RWPE1 (cell line): Measurements from ENCODE around the gene CLASP1.

Source experiments
- CTCF ChIA-PET: fragments of 350-600 bp; sonication (Branson Sonifier 250); formaldehyde crosslinking; extraction: SDS; loops from one replicate; lab custom pipeline; 2021; lab: Yijun Ruan, JAX
- POLR2A ChIA-PET: fragments of 400-600 bp; formaldehyde crosslinking; extraction: SDS; loops from one replicate; lab custom pipeline; 2020; ENCODE audit warnings: antibody characterized with exemption; ENCODE audit not compliant: low non-redundant PET; lab: Yijun Ruan, JAX
- DNase-seq: peaks from one replicate; pipeline ENCODE4 v3.0.0; 2012; ENCODE audit warnings: low spot score
- H3K27ac ChIP-seq: fragments of 450-650 bp; 2 replicates; pipeline ENCODE4 v1.5.1; 2017
- TF ChIP-seq, protein P1 (sequence below): fragments of 450-650 bp; conservative IDR thresholded peaks from 2 replicates; pipeline ENCODE4 v1.5.1; 2017; ENCODE audit warnings: low read depth, mild to moderate bottlenecking

CLASP1 gene

DNA sequence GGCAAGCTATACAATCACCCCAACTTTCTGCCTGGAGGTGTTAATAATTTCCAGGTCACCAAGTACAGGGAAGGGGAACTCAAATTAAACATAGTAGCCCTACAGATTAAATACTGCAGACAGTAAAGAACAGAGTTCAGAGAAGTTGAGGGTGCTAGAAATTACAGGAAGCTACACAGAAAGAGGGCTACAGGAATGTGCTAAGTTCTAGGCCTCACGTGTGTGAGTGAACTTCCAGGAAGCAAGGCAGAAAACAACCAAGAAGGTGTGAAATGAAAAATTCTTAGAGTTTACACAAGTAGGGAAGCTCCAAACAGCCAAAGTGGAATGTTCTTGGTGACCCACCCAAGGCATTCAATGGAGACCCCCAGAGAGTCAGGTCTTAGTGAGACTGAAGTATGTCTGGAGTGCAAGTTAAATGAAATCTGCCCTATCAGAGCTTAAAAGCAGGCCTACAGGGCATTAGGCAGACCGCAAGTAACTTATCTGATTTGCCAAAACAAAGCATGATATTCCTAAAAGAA, 176.7 kb downstream of the CLASP1 start:
- TF ChIP-seq, protein P1, sequence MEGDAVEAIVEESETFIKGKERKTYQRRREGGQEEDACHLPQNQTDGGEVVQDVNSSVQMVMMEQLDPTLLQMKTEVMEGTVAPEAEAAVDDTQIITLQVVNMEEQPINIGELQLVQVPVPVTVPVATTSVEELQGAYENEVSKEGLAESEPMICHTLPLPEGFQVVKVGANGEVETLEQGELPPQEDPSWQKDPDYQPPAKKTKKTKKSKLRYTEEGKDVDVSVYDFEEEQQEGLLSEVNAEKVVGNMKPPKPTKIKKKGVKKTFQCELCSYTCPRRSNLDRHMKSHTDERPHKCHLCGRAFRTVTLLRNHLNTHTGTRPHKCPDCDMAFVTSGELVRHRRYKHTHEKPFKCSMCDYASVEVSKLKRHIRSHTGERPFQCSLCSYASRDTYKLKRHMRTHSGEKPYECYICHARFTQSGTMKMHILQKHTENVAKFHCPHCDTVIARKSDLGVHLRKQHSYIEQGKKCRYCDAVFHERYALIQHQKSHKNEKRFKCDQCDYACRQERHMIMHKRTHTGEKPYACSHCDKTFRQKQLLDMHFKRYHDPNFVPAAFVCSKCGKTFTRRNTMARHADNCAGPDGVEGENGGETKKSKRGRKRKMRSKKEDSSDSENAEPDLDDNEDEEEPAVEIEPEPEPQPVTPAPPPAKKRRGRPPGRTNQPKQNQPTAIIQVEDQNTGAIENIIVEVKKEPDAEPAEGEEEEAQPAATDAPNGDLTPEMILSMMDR, result no peak
- CTCF ChIA-PET, result no interaction called here
- H3K27ac ChIP-seq, result no peak overlapping the region
- POLR2A ChIA-PET, result no interaction called here
- no peak for DNase-seq

DNA sequence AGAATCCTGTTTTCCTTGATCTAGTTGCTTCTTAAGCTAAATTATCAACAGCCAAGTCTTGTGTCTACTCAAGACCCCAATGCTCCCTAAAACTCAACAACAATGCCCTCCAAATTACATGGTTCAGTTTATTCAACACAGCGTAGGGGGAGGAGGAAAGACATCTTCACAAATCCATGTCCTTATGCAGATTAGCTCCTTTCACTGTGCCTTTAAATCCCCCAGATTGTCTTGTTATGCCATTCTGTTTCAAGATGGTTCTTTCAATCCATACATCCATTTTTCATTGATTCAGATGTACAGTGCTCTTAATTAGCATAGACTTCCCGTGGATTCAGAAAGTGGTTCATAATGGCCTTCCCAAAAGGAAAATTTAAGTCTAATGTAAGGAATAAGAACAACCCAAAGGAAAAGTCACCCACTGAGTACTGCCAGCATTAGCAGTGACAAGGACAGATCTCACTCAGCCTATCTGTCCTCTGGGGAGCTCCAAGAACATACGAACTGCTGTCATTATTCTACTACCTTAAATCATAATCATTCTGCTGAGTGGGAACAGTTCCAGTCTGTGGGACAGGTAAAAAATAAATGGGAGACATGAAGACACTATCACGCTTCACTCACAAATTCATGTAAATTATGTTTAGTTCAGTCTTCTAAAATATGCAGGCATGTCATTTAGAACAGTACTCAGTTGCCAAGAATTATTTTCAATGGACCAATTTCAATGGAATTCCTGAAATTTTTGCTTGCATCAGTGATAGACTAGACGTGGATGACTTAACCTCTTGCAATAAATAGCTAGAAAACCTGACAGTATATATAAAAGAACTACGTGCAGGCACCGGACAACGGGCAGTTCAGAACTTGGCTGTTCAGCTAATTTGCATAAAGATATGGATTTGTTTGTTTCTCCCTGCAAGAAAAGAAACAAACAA, 177.5 kb downstream of the CLASP1 start:
- no peak for DNase-seq
- TF ChIP-seq, protein P1, result no peak
- ChIA-PET POLR2A (no interaction called here), CTCF (no interaction called here)
- H3K27ac ChIP-seq, result no peak overlapping the region

DNA sequence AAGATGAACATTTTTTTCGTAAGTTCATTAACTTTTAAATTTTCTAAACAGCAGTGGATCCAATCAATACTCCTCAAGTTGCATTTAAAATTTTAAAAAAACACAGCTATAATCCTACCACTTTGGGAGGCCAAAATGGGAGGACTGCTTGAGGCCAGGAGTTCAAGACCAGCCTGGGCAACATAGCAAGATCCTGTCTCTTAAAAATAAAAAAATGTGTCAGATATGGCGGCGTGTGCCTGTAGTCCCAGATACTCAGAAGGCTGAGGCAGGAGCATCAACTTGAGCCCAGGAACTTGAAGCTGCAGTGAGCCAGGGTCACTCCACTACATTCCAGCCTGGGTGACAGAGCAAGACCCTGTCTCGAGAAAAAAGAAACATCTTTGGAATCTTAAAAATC, 178.3 kb downstream of the CLASP1 start:
- DNase-seq, result no peak
- TF ChIP-seq, protein P1, result no peak
- ChIA-PET POLR2A (no interaction called here), CTCF (no interaction called here)
- no peak overlapping the region for H3K27ac ChIP-seq

DNA sequence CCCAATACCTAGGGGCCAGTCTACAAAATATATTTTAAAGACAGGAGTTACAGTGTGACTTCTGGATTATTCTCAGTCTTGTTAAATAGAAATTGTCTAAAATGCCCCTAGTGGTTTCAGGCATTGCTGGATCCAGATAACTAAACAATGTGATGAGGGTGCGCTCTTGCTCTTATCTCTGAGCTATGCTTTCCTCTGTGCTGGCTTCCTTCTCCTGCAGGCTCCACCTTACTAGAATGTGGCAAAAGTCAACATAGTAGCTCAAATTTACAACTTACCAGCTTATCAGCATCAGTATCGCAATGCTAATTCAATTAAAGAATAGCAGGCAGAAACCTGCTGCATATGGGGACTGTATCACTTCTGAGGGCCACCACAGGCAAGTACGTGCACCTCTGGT, 179.9 kb downstream of the CLASP1 start:
- H3K27ac ChIP-seq, result no peak overlapping the region
- TF ChIP-seq, protein P1, result no peak
- ChIA-PET POLR2A (no interaction called here), CTCF (no interaction called here)
- no peak for DNase-seq

DNA sequence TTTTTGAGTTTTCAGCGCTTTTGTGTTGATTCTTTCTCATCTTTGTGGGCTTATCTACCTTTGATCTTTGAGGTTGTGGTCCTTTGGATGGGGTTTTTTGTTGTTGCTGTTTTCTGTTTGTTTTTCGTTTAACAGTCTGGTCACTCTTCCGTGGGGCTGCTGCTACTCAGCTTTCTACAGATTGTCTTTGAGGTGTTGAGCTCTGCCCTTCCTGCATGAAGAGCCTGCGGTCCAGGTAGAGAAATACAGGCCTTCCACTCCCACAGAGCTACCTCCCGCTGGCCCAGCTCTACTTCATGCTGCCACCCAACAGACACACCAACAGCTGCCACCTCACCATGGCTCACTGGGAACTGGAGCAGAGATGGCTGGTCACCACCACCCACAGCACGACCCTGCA, 180.3 kb downstream of the CLASP1 start:
- CTCF ChIA-PET, result interaction anchor here (0.7 kb wide), 1 partner anchor 279 kb away, joined by 3 read pairs; no protein-coding TSS in a partner anchor

DNA sequence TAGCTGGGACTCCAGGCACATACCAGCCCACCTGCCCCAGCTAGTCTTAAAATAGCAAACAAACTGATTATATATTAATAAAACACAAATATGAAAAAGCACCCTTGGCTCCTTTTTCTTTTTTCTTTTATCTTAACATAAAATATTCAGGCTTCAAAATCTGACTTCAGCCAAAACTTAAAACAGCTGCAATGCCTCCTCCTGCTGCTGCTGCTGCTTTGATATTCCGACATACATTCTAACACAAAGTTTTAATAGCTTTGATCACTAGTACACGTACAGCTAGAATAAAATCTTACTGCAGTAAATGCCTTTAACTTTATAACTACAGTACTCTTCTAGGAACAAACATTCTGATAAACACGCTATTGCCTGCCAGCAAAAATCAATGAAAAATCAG, 190.0 kb downstream of the CLASP1 start:
- CTCF ChIA-PET, result no interaction called here

More for the DNA sequence above, 180.3 kb downstream of the CLASP1 start:
- TF ChIP-seq, protein P1, result no peak
- POLR2A ChIA-PET, result no interaction called here
- no peak for DNase-seq
- no peak overlapping the region for H3K27ac ChIP-seq

More for the DNA sequence above, 190.0 kb downstream of the CLASP1 start:
- H3K27ac ChIP-seq, result no peak overlapping the region
- POLR2A ChIA-PET, result interaction anchor here (0.6 kb wide), 1 partner anchor 66 kb away, joined by 3 read pairs; no protein-coding TSS in a partner anchor
- no peak for DNase-seq
- TF ChIP-seq, protein P1, result no peak
